Gastroesophageal sphincter (tissue), 4 donors: ENCODE results near the gene LIMS1. TPM values are rescaled to one million over a fixed set of nuclear protein-coding genes. Genes with fewer than 3 reads are reported as not detected.

Experiments used
- ATAC-seq: fragments of 150-250 bp; one replicate; pipeline ENCODE4 v1.9.1; 2016; ENCODE audit warnings: mild to moderate bottlenecking, moderate library complexity
- H3K27ac ChIP-seq, 4 donors: fragments of 200-600 bp; sonication (generic) in 3 of 4; 1 replicate in 3 of 4; 2 replicates in 1 of 4; pipeline ENCODE4 v1.5.1; 2016 to 2019
- H3K27me3 ChIP-seq: fragments of 200-600 bp; sonication (generic); one replicate; pipeline ENCODE4 v1.5.1; 2019
- H3K36me3 ChIP-seq, 2 donors: fragments of 200-600 bp; sonication (generic); one replicate each; pipeline ENCODE4 v1.5.1; 2019; ENCODE audit warnings: control low read depth in 1 of 2
- H3K4me1 ChIP-seq, 3 donors: fragments of 200-600 bp; sonication (generic); 1 replicate in 2 of 3; 2 replicates in 1 of 3; pipeline ENCODE4 v1.5.1; 2016 to 2019; ENCODE audit warnings: control low read depth in 2 of 3
- H3K4me3 ChIP-seq, 2 donors: fragments of 200-600 bp; sonication (generic); one replicate each; pipeline ENCODE4 v1.5.1; 2019; ENCODE audit warnings: mild to moderate bottlenecking in 1 of 2, moderate library complexity in 1 of 2
- H3K9me3 ChIP-seq, 3 donors: fragments of 200-600 bp; sonication (generic); one replicate each; pipeline ENCODE4 v1.5.1; 2017 to 2019; ENCODE audit warnings: control low read depth in 2 of 3
- CTCF ChIP-seq, 4 experiments: fragments of 200-600 bp in 2 of 4; fragments of 450-650 bp in 2 of 4; sonication (generic) in 1 of 4; IDR thresholded peaks; one replicate each; pipeline ENCODE4 v1.5.1; 2017 to 2019; ENCODE audit warnings: antibody characterized with exemption in 4 of 4, mild to moderate bottlenecking in 2 of 4, moderate library complexity in 2 of 4
- EP300 ChIP-seq: sonication (generic); formaldehyde crosslinking; IDR thresholded peaks from one replicate; pipeline ENCODE4 v1.6.1; 2017; ENCODE audit warnings: antibody characterized with exemption, mild to moderate bottlenecking
- POLR2A ChIP-seq, 2 donors: fragments of 450-650 bp; IDR thresholded peaks; one replicate each; pipeline ENCODE4 v1.6.1; 2017; ENCODE audit warnings: antibody characterized with exemption in 2 of 2, mild to moderate bottlenecking in 2 of 2, moderate library complexity in 1 of 2
- POLR2AphosphoS5 ChIP-seq: sonication (generic); formaldehyde crosslinking; IDR thresholded peaks from one replicate; pipeline ENCODE4 v1.6.1; 2017; ENCODE audit warnings: antibody characterized with exemption
- WGBS, 2 donors: methylation state at CpG; one replicate each; pipeline ENCODE4 v1.1.5; 2018; ENCODE audit warnings: low coverage in 1 of 2; 5-methylcytosine and 5-hydroxymethylcytosine counted together
- total RNA-seq, 4 donors: library from RNA; depleted of rRNA; stranded (reverse); fragments of >200 nt; gene quantifications; one replicate each; pipeline ENCODE4 v1.1.0, GENCODE V29; 2016

Gene LIMS1
- total RNA-seq, 4 donors from 2014 or later, result 79.6 to 119 (median 116) TPM

- Histone ChIP-seq H3K9me3 (no peaks in the 10 kb centered on the region), H3K36me3 (no peaks in the 10 kb centered on the region), H3K4me1 (peaks cover 12 to 57% (median 25%) of the 10 kb centered on the region in 3 donors), H3K27me3 (no peaks in the 10 kb centered on the region), H3K4me3 (no peak overlapping the region), H3K27ac (no peak overlapping the region)
- TF ChIP-seq POLR2AphosphoS5, result no peak
- ATAC-seq, result no peak
- WGBS, 2 donors, result 50 to 54% methylated on average over 2 of the region's 2 CpGs
Observed at GRCh38 chr2:108625828-108626195, 91.5 kb downstream of the LIMS1 start.

GRCh38 chr2:108626995-108627394 is 92.7 kb downstream of the LIMS1 start:
- peaks cover 16 to 57% (median 20%) of the 10 kb centered on the region in 3 donors for H3K4me1 ChIP-seq
- WGBS, 2 donors, result 87 to 92% methylated on average over 2 of the region's 2 CpGs

GRCh38 chr2:108627911-108628567 is 93.8 kb downstream of the LIMS1 start:
- Histone ChIP-seq H3K36me3 (no peaks in the 10 kb centered on the region), H3K9me3 (no peaks in the 10 kb centered on the region), H3K27me3 (no peaks in the 10 kb centered on the region), H3K4me3 (no peak overlapping the region), H3K4me1 (peaks cover 24 to 59% (median 27%) of the 10 kb centered on the region in 3 donors), H3K27ac (no peak overlapping the region)
- 86 to 93% methylated on average over 4 of the region's 4 CpGs for WGBS, 2 donors
- ATAC-seq, result no peak
- no peak for TF ChIP-seq EP300
- TF ChIP-seq POLR2AphosphoS5, result no peak
- no peak for TF ChIP-seq POLR2A (IDR thresholded peaks at IDR 0.05)
- no peak for TF ChIP-seq CTCF (IDR thresholded peaks at IDR 0.05)

More at GRCh38 chr2:108626995-108627394, 92.7 kb downstream of the LIMS1 start:
- ATAC-seq, result no peak
- TF ChIP-seq POLR2A (IDR thresholded peaks at IDR 0.05) (no peak), POLR2AphosphoS5 (no peak), CTCF (IDR thresholded peaks at IDR 0.05) (no peak), EP300 (no peak)
- Histone ChIP-seq H3K9me3 (no peaks in the 10 kb centered on the region), H3K4me3 (no peak overlapping the region), H3K27ac (no peak overlapping the region), H3K36me3 (no peaks in the 10 kb centered on the region), H3K27me3 (no peaks in the 10 kb centered on the region)

GRCh38 chr2:108628936-108629335 is 94.7 kb downstream of the LIMS1 start:
- no peak for TF ChIP-seq CTCF (IDR thresholded peaks at IDR 0.05)
- TF ChIP-seq POLR2AphosphoS5, result no peak
- TF ChIP-seq EP300, result no peak
- no peak for TF ChIP-seq POLR2A (IDR thresholded peaks at IDR 0.05)
- 86 to 98% methylated on average over 4 to 6 of the region's 6 CpGs for WGBS, 2 donors

DNA sequence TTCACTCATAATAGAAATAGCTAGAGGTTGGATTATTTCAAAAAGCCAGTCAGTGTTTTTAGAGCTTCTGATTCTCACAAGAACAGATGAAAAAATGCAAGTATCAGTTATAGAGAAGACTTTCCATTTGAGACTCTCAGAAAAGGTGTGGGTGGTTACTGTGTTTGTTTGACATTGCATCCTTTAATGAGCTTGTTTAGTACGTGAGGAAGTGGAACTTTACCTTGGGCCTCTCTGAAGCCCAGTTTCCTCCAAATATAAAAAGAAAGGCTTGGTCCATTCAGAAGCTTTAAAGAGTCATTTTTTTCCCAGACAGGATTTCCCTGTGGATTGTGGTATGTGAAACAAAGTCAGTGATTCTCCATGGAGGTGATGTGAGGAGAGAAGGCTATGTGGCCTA is 95.1 kb downstream of the LIMS1 start:
- H3K27ac ChIP-seq, result no peak overlapping the region
- no peaks in the 10 kb centered on the region for H3K36me3 ChIP-seq
- ATAC-seq, result no peak
- H3K9me3 ChIP-seq, result no peaks in the 10 kb centered on the region
- no peaks in the 10 kb centered on the region for H3K27me3 ChIP-seq
- 20 to 69% methylated on average over 1 of the region's 1 CpG for WGBS, 2 donors
- H3K4me1 ChIP-seq, result peaks cover 21 to 59% (median 29%) of the 10 kb centered on the region in 3 donors
- no peak overlapping the region for H3K4me3 ChIP-seq
- no peak for TF ChIP-seq CTCF (IDR thresholded peaks at IDR 0.05)
- TF ChIP-seq EP300, result no peak
- TF ChIP-seq POLR2AphosphoS5, result no peak
- no peak for TF ChIP-seq POLR2A (IDR thresholded peaks at IDR 0.05)

More at GRCh38 chr2:108628936-108629335, 94.7 kb downstream of the LIMS1 start:
- peaks cover 20 to 59% (median 26%) of the 10 kb centered on the region in 3 donors for H3K4me1 ChIP-seq
- no peak for ATAC-seq
- H3K27ac ChIP-seq, result no peak overlapping the region
- H3K4me3 ChIP-seq, result no peak overlapping the region
- no peaks in the 10 kb centered on the region for H3K36me3 ChIP-seq
- H3K27me3 ChIP-seq, result no peaks in the 10 kb centered on the region
- no peaks in the 10 kb centered on the region for H3K9me3 ChIP-seq
